Measurements from ENCODE around the gene TAF5.
A peak's percentile ranks its signal among the peaks of the same experiment; 100 is the strongest.

TAF5 gene

DNA sequence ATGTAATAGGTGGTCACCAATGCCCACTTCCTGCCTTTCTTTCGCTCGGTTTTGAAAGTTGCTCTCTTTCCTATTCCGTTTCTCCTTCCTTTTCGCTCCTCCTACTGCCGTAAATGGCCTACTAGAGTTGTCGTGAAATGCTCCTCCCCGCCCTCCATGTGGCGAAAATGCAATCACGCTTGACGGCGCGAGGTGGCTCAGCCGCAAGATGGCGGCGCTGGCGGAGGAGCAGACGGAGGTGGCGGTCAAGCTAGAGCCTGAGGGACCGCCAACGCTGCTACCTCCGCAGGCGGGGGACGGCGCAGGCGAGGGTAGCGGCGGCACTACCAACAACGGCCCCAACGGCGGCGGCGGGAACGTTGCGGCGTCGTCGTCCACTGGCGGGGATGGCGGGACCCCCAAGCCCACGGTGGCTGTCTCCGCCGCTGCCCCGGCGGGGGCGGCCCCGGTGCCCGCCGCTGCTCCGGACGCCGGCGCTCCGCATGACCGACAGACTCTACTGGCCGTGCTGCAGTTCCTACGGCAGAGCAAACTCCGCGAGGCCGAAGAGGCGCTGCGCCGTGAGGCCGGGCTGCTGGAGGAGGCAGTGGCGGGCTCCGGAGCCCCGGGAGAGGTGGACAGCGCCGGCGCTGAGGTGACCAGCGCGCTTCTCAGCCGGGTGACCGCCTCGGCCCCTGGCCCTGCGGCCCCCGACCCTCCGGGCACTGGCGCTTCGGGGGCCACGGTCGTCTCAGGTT, at the start of gene TAF5:
TAF5 (plus strand) TSS at position 195 of the 737 bp plus-strand sequence; CDS start at position 209, 14 bp downstream.
- TF ChIP-seq CTCF (conservative IDR thresholded peaks at IDR 0.05; ENCODE audit: low read depth, low read length): no peak
- H3K4me3 ChIP-seq (ENCODE audit: low read depth, low read length): peak within 1 kb of the TSS; percentile 94
- DNase-seq (ENCODE audit: low read depth): peak; percentile 97

DNA sequence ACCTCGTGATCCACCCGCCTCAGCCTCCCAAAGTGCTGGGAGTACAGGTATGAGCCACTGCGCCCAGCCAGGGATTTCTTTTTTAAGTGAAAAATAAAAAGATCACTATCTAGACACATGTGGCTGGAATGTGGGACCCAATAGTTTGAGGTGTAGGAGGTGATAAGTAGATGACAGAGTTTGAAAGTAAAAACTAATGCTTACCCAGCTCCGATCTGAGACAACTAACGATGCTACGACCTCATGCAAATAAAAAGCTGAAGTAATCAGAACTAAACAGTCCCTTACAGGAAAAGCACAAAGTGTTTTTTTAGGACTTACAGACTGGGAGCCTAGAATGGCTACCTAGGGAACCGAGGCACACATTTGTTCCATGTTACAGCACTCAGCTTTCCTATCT, 39.9 kb upstream of the TAF5 start:
- no peak for DNase-seq (ENCODE audit: low read depth)
- TF ChIP-seq CTCF (conservative IDR thresholded peaks at IDR 0.05; ENCODE audit: low read depth, low read length): no peak
- no peak overlapping the region for H3K4me3 ChIP-seq (ENCODE audit: low read depth, low read length)

DNA sequence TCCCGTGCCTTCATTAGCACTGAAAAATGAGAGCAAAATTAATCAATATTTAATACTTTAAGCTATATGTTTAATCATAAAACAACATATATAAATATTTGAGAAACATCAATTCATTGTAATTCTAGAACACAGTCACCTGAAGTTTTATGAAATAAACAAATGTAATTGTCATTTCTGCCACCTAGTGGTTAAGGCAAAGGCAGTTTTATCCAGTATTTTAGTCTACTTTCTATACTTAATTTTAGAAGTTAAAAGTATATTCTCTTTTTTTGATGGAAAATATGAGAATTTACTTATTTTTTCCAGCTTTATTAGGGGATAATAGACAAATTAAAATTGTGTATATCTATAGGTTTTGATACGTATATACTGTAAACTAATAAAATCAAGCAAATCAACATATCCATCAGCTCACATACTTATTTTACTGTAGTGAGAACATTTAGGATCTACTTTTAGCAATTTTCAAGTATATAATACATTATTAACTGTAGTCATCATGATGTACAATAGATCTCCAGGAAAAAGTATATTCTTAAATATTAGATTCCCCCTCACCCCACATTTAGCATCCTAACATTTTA, 33.7 kb upstream of the TAF5 start:
- H3K4me3 ChIP-seq (ENCODE audit: low read depth, low read length): no peak overlapping the region
- TF ChIP-seq CTCF (conservative IDR thresholded peaks at IDR 0.05; ENCODE audit: low read depth, low read length): peak; percentile 60
- DNase-seq (ENCODE audit: low read depth): peak; percentile 44

- H3K4me3 ChIP-seq (ENCODE audit: low read depth, low read length): no peak overlapping the region
- no peak for DNase-seq (ENCODE audit: low read depth)
Observed at GRCh38 chr10:103334567-103334966, 33.2 kb upstream of the TAF5 start.

GRCh38 chr10:103336370-103336769, 31.4 kb upstream of the TAF5 start:
- no peak overlapping the region for H3K4me3 ChIP-seq (ENCODE audit: low read depth, low read length)
- no peak for DNase-seq (ENCODE audit: low read depth)
- TF ChIP-seq CTCF (conservative IDR thresholded peaks at IDR 0.05; ENCODE audit: low read depth, low read length): no peak

More at GRCh38 chr10:103334567-103334966, 33.2 kb upstream of the TAF5 start:
- no peak for TF ChIP-seq CTCF (conservative IDR thresholded peaks at IDR 0.05; ENCODE audit: low read depth, low read length)

DNA sequence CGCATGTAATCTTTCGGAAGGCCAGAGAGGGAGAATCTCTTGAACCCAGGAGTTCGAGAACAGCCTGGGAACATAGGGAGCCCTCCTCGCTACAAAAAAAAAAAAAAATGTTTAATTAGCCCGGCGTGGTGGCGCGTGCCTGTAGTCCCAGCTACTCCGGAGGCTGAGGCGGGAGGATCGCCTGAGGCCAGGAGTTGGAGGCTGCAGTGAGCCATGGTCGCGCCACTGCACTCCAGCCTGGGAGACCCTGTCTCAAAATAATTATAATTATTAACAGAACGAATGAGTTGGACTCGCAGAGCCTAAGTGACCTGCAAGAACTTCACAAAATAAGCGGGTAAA, 17.6 kb upstream of the TAF5 start:
- TF ChIP-seq CTCF (conservative IDR thresholded peaks at IDR 0.05; ENCODE audit: low read depth, low read length): no peak
- peak overlapping the region; percentile 74 for H3K4me3 ChIP-seq (ENCODE audit: low read depth, low read length)
- no peak for DNase-seq (ENCODE audit: low read depth)
